Prostate gland (tissue), 1 donor: ENCODE measurements around the gene HMGXB3.

Source experiments
- POLR2A ChIP-seq: fragments of 450-650 bp; IDR thresholded peaks from one replicate; pipeline ENCODE4 v1.6.1; 2016; ENCODE audit warnings: antibody characterized with exemption, mild to moderate bottlenecking
- POLR2AphosphoS5 ChIP-seq: sonication (generic); formaldehyde crosslinking; IDR thresholded peaks from one replicate; pipeline ENCODE4 v1.6.1; 2017; ENCODE audit warnings: antibody characterized with exemption

GRCh38 chr5:150057511-150057910, 57.0 kb downstream of the HMGXB3 start:
- TF ChIP-seq POLR2A (no peak), POLR2AphosphoS5 (no peak)
